HG03025 (cell line): ENCODE results near the gene ASCC2.
"Not testable (repeated sequence)": the region's sequence is repeated elsewhere in the genome, so short reads cannot be mapped to it uniquely, and the experiment has no call there.

Source experiments
- ATAC-seq: cut with Tn5 transposase; IDR thresholded peaks from one replicate; pipeline ENCODE4 v1.9.1; 2021; ENCODE audit warnings: mild to moderate bottlenecking, moderate library complexity; ENCODE audit not compliant: unreplicated experiment, low FRiP score

Gene ASCC2

DNA sequence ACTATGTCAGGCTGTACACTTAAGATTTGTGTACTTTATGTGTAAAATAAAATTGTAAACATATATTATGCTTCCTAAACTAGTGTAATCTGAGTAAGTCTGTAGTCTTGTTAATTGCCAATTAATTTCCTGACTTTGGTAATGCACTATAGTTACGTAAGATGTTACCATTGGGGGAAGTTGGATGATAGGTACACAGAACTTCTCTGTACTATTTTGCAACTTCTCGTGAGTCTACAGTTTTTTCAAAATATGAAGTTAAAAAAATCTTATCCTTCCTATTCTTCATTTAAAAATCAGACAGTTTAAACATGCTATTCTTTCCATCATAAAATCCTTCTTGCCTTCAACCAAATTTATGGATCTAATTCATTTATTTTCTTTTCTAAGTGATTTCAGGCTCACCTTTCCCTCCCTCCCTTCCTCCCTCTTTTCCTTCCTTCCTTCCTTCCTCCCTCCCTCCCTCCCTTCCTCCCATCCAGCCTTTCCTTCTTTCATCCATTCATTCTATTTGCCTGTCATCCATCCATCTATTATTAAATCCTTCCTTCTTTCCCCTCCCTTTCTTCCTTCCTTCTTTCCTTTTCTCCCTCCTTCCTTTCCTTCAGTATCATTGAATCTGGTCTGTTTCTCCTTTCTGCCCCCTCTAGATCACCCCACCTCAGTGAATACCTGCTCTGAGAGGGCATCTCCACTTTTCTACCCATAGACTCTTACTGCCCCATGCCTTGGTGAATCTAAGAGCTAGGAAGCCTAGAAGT is 22.1 kb upstream of the ASCC2 start:
- no peak for ATAC-seq

DNA sequence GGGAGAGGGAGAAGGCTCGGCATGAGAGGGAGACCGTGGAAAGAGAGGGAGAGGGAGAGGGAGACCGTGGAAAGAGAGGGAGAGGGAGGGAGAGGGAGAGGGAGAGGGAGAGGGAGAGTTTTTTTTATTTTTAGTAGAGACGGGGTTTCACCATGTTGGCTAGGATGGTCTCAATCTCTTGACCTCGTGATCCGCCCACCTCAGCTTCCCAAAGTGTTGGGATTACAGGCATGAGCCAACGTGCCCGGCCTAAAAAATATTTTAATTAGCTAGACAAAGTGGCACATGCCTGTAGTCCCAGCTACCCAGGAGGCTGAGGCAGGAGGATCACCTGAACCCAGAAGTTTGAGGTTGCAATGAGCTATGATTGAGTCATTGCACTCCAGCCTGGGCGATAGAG is 21.0 kb upstream of the ASCC2 start:
- not testable (repeated sequence) for ATAC-seq

DNA sequence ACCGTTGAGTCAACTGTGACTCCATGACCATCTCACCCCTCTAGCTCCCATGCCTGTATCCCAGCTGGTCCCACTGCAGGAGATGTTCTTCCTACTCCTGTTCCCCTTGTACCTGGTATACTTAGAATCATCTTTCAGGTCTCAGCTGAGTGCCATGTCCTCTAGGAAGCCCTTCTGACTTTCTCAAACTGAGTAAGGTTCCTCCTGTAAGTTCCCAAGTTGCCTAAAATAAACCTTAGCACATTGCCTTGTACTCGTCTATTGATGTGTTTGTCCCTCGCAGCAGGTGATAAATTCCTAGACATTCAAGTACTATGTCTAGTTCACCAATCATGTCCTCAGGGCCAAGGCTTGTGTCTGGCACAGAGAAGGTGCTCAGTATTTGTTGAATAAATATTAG is 18.4 kb upstream of the ASCC2 start:
- ATAC-seq = no peak

DNA sequence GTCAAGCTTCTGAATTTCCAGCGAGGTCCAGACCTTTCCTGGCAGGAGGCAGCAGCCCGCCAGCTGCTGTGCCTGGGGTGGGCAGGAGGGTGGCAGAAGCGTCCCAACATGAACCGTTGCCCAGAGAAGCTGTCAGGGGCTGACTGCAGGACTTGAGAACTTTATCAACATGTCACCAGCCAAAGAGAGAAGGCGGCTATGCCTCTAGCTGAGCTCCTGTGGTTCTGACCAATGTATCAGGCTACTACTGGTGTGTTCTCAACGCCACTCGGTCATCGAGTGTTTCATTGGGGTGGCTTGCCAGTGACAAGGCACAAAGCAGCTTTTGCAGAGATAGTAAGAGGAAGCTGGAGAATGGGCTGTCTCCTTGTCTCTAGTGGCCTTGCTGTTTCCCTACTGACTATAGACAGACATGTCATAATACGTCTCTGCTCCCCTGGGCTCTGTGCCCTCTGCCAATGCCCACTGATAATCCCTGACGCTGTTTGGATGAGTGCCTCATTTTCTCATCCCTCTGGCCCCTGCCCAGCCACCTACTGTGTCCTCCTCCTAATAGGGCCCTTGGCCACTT is 17.6 kb upstream of the ASCC2 start:
- ATAC-seq = no peak

DNA sequence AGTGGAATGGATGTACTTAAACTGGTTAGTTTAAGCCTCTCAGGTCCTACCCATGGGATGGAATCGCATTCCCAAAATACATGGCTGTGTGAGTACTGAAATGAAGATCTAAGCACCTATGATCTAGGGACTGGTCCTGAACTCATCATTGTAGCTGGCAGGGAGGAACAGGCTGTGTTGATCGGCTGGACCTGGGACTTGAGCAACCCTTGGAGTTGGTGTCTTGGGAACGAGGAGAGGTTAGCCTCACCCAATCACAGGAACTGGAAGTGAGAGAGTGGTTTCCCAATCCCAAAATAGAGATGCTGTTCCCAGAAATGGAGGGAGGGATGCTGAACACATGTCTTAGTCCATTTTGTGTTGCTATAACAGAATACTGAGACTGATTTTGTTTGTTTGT is 16.4 kb upstream of the ASCC2 start:
- no peak for ATAC-seq

DNA sequence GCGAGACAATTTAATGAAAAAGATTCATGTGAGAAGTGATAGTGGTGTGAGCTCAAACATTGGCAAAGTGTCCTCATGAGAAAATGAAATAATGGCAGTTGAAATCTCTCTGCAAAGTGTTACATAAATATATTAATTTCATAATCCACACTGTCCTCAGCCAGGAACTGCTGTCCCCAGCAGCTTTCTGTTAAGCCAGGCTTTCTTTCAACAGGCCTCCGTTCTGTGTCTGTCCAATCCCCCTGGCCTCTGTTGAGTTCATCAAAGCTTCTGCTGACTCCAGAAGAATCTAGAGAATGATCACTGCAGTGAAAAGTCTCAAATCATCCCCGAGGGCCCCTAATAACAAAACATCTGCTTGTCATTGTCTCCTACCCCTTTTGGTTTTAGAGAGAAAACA is 10.0 kb upstream of the ASCC2 start:
- ATAC-seq = no peak

DNA sequence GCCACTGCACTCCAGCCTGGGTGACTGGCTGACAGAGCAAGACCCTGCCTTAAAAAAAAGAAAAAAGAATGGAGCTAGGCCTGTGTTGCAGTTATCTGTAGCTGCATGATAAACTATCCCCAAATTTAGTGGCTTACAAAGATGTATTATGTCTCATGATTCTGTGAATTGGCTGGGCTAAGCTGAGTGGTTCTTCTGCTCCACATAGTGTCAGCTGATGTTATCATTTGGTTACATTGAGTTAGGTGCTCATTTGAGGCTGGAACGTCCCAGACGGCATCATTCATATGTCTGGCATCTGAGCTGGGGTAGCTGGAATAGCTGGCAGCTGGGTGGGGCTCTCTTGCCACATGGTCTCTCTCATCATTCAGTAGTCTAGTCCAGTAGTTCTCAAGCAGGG is 8.2 kb upstream of the ASCC2 start:
- ATAC-seq = no peak

DNA sequence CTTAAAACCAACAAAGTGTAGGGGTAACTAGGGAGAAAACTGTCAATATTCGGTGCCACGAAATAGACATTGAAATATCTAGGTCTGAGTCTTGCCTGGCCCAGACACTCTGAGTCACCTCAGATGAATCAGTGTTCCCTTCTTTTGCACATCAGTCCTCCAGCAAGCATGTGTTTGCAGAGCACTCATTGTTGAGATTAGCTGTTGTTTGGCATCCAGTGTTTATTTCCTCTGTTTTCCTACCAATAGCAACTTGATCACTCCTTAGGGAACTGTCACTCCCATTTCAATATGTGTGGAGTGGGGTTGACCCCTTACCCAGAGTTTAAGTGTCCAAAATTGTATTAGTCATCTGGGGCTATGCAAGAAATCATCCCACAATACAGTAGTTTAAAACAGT is 4.7 kb upstream of the ASCC2 start:
- no peak for ATAC-seq

DNA sequence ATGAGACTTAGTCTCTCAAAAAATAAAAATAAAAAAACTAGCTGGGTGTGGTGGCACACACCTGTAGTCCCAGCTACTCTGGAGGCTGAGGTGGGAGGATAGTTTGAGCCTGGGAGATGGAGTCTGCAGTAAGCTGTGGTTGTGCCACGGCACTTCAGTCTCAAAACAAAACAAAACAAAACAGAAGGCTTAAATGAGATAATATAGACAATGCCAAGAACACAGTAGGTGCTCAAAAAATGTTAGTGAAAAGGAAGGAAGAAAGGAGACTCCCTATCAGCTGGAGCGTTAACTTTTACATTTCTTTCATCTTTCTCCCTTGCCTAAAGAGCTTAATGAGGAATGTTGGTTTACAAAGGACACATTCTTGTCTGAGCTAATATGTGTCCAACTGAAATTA is 4.1 kb upstream of the ASCC2 start:
- ATAC-seq = no peak

DNA sequence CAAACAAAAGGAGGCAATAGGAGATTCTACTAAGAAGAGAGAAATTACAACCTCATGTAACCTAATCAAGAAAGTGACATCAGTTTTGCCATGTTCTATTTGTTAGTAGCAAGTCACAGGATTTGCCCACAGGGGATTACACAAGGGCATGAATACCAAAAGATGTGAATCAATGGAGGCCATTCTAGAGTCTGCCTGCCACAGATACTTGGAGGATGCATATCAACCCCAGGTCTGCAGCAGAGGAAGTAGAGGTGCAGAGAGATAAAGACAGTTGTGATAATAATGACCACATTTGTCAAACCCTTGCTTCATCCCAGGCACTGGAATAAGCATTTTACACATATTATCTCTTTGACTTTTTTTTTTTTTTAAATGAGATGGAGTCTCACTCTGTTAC is 2.4 kb upstream of the ASCC2 start:
- no peak for ATAC-seq

DNA sequence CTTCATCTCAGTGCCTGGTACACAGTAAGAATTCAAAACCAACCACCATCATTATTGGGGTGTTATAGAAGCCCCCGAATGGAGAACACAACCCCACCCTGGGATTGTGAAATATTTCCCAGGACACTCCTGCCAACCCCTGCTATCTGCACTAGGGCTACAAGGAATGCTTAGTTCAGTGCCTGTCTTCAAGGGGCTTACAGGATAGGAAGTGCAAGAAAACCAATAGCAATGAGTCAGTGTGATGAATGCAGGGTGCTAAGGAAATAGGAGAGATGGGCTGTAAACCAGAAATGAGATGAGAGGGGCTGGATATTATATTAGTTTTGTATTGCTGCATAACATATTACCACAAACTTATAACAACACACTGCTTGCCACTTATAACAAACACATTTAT is 965 bp upstream of the ASCC2 start:
- no peak for ATAC-seq

DNA sequence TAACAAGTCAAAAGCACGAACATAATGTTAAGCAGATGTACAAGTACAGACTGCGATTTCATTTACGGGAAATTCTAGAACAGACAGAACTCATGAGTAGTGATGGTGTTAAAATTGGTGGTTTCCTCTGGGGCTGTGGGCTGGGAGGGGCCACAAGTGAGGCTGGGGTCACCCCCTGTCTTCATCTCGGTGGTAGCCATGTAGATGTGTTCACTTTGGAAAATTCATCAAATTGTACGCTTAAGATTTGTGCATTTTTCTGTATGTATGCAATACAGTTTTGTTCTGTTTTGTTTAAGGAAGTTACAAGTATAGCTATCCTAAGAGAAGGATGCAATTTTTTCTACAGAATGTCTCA is 504 bp upstream of the ASCC2 start:
- no peak for ATAC-seq

DNA sequence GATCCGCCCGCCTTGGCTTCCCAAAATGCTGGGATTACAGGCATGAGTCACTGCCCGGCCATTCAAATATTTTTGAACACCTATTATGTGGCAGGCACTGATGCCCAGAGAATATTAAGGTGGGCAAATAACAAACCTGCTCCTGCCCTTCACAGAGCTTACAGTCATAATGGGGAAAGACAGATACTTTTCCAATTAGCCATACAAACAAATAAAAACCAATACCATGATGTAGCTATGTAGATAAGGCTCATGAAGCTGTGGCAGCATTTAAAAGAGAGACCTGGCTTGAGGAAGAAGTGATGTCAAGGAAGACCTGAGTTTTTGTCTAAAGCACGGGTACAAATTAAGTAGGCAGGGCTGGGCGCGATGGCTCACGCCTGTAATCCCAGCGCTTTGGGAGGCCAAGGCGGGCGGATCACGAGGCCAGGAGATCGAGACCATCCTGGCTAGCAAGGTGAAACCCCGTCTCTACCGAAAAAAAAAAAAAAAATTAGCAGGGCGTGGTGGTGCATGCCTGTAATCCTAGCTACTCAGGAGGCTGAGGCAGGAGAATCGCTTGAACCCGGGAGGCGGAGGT is 1.2 kb downstream of the ASCC2 start:
- not testable (repeated sequence) for ATAC-seq

DNA sequence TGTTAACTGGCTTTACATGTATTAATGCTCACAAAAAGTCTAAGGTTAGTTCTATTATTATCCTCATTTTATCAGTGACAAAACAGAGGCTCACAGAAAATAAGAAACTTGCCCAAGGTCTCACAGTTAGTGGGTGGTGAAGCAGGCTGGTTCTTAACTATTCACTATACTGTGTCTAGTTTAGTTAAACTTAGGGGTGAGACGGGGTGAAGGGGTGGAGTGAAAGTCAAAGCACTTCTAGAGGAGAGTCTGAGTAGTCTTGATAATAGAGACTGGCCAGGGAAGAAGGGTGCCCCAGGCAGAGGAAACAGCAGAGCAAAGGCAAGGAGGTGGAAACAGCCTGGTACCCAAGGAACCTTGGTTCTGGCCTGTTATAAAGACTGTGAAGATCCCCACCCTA is 4.0 kb downstream of the ASCC2 start:
- no peak for ATAC-seq

DNA sequence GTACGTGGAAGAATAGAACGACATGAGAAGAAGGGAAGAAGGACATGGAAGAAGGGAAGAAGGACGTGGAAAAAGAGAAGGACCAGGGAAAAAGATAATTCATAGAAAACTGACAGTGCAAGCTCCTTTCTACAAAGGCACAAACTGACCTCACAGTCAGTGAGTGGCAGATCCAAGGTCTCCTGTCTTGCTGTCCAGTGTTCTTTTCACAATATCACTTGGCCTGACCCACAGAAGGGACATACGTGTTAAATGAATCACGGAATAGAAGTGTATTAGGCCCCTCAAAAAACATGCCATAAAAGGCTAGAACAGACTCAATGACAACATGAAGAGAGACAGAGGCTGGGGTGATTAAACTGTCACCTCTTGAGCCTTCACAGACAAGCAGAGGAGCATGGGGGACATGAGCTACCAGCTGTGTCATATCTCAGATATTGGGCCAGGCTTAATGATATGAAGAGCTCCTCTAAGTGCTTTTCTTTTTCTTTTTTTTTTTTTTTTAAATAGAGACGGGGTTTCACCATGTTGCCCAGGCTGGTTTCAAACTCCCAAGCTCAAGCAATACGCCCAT is 4.6 kb downstream of the ASCC2 start:
- ATAC-seq = no peak

DNA sequence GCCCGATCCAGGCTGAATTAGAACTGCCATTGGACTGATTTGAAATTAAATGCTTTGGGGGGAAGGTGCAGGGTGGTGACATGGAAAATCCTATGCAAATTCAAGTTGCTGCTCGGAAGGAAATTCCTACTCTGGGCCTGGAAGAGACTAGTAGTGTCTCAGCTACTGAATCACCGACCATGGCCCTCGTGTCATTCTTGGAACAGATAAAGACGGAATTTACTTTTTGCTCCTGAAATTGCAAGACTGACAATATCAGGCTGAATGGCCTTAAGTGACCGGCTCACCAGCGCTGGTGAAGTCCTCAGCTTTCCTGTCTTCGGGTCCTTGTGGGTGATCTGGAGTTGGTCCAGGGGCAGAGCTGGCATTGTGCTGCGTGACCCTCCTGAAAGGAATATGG is 6.1 kb downstream of the ASCC2 start:
- ATAC-seq = no peak

DNA sequence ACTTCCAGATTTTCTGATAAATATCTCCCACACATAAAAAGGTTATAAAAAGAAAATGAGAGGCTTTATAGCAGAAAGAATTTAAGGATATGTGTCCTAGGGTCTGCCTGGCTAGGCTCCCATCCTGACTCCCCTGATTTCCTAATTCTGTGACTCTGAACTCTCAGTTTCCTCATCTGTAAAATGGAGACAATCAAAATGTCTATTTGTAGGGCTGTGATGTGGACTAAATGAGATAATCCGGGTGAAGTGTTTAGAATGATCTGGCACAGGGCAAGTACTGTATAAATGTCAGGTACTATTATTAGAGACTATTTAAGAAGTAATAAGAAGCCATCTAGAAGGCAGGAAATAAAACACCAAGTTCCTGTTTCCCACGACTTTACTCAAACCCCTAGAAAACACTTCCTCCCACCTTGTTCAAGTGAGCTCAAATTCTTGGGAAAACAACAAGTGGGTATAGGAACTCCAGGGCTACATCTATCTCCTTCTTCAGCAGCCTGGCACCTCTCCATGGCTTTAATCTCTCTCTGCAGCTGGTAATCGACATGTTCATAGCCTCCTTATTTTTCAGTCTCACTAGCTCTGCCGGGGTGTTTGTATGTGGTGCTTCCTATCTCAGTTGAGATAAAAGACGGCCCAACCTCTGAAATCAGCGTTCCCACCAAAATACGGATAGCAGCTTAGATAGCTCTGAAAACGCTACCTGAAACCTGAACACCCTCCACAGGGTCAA is 6.7 kb downstream of the ASCC2 start:
- no peak for ATAC-seq

DNA sequence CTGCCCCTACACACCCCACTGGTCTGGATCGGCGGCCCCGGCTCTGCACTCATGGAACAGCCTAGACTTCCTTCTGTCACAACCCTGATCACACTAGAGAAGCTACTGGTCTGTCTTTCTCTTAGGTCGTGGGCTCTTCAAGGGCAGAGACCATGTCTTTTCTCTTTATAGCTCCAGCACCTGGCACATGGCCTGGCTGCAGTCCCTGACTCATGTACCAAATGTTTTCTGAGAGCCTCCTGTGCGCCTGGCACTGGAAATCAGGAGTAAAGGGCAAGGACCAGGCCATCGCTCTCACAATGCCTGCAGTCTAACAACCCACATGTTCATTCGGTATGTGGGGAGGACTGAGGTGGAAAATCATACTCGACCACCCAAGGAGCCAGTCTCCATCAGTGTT is 7.5 kb downstream of the ASCC2 start:
- ATAC-seq = no peak

DNA sequence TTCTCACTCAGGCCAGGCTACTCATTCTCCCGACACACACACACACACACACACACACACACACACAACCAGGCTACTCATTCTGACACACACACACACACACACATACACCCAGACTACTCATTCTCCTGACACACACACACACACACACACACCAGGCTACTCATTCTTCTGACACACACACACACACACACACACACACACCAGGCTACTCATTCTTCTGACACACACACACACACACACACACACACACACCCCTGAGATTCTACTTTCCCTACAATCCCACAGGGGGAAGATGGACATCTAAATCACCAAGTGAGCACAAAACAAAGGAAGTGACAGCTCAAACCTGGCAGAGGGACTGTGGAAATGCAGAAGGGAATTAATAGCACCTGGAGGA is 10.3 kb downstream of the ASCC2 start:
- not testable (repeated sequence) for ATAC-seq

DNA sequence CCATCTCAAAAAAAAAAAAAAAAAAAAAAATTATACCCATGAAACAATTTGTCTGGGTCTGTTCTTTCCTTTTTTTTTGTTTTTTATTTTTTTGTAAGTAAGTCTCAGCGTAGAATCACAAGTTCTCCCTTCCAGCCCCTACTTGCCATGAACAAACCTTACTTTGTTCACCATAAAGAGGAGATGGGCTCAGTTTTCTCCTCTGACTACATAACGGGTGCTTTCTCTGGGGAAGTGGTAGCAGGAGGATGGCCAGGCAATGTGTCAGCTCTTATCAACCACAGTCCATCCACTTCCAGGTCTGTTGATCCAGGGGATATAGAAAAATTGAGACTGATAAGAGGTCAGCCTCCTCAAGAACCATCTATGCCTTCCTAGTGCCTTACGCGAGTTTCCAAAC is 11.0 kb downstream of the ASCC2 start:
- no peak for ATAC-seq

DNA sequence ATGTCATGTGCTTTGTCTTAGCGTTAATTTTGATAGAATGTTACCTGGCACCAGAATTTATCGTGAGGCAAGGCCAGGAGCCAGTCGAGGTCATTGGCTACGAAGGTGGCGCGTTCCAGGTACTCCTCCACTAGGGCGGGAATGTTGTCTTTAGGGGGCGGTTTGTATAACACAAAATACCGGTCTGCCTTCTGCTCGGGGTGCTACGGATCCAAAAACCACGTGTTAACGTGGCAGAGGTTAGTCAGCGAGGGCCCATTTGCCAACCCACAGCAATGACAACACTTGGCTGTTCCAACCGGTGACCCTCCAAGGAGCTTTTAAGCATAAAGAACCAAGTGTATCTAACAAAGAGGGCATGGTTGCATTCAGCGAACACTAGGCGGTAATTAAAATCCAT is 12.5 kb downstream of the ASCC2 start:
- ATAC-seq = no peak
